NCI-H2081 treated with DMSO at 0.1 percent for 48 hours (cell line): Measurements from ENCODE around the gene MBOAT7.

Source experiments
- DNase-seq: peaks from one replicate; lab custom pipeline; 2025; lab: John Stamatoyannopoulos, UW

The MBOAT7 gene

GRCh38 chr19:54141356-54141755 lies 48.0 kb downstream of the MBOAT7 start:
- DNase-seq: no peak

DNA sequence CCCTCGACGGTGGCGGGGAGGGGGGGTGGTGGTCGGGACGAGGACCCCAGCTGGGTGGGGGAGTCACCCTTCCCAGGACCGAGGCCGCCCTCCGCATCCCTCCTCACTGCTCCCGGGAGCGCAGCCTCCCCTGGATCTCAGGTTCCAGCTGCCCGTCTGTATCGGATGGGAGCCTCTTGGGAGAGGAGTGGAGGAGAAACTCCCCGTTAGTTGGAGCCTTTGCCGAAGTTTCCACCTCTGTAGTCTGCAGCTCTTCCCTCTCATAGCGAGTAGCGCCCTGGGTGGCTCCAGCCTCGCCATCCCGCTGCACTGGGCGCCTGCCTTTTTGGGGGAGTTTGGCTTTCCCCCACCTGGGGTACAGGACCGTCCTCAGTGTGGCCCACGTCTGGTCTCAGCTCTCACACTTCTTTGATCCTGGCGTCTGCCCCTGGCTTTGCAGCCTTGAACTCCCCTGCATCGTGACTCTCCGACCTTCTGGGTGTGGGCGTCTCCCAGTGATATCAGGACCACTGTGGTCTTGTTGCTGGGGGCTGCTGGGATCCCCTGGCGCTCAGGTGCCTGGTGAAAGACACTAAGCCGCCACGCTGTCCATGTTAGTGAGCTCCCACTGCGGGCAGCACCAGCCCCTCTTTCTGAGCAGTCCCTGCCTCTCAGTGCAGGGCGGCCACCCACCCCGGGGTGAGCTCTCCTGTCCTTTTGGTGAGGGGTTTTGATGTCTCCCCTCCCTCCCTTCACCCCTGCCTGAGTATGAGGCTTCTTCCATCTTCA lies 50.7 kb downstream of the MBOAT7 start:
- no peak for DNase-seq

GRCh38 chr19:54137699-54138488 lies 51.5 kb downstream of the MBOAT7 start, which contains the start of gene CNOT3:
Gene CNOT3, plus strand, starts transcription at chr19:54137762. Its CDS starts 5,217 bp downstream, at chr19:54142979.
- DNase-seq: no peak

- DNase-seq: peak; percentile 99
Observed at GRCh38 chr19:54136864-54137698, 52.3 kb downstream of the MBOAT7 start.

DNA sequence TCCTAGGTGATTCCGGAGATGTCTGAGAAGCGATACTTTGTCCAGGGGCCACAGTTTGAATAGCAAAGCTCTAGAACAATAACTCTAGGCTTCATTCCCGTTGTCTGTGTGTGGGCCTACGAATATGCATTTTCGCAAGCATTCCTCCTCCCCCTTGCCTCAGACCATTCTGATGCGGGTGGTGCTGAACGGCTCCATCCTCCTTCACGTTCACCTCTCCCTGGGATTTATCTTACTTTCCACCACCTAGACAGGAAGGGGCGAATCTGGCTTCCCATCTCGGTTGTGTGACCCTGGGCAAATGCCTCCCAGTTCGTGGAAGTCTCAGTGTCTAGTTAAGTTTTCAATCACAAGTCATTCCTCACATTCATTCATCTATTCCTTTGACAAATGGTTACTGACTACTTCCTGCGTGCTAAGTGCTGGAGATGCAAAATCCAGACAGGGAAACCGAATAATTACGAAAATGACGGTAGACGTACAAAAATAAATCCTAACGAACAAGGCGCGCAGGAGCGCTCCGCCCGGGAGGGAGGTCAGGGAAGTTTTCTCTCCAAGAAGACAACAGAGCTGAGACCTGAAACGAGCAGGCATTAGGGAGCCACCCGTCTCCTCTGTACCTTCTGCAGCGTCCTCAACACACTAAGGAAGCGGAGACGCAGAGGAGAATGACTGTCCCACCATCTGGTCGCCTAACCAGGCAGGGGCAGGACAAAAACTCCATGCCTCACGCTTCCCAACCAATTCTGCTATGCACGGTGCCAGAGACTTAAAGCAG lies 53.1 kb downstream of the MBOAT7 start:
- no peak for DNase-seq

DNA sequence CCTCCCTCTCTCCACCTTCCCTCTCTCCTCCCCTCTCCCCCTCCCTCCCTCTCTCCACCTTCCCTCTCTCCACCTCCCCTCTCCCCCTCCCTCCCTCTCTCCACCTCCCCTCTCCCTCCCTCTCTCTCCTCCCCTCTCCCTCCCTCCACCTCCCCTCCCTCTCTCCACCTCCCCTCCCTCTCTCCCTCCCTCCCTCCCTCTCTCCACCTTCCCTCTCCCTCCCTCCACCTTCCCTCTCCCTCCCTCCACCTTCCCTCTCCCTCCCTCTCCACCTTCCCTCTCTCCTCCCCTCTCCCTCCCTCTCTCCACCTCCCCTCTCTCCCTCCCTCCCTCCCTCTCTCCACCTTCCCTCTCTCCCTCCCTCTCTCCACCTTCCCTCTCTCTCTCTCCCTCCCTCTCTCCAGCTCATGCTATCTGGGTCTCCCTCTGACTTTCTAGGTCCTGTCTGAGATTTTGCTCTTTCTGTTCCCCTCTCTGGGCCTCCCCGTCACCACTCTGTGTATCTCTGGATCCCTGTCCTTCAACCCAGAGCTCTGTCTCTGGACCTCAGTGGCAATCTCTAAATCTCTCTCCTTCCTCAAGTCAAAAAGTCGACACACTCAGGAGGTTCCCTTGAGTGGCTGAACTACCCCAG lies 55.3 kb downstream of the MBOAT7 start:
- DNase-seq: no peak

GRCh38 chr19:54133312-54133956 lies 55.9 kb downstream of the MBOAT7 start:
- no peak for DNase-seq

DNA sequence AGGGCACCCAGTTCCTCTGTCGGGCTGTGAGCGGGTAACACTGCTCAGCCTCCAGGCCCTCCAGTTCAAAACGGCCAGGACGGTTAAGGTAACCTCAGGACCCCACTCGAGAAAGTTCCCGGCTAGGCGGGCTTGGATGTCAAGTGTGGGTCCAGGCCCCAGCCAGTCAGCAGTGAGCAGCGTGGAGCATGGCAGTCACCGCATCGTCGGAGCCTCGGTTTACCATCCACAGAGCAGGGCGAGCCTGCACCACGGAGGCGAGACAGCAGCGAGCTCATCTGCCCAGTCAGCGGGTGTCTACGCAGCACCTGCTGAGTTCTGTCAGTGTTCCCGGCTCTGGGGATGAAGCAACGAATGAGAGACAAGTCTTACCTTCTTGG lies 59.8 kb downstream of the MBOAT7 start:
- DNase-seq: no peak

DNA sequence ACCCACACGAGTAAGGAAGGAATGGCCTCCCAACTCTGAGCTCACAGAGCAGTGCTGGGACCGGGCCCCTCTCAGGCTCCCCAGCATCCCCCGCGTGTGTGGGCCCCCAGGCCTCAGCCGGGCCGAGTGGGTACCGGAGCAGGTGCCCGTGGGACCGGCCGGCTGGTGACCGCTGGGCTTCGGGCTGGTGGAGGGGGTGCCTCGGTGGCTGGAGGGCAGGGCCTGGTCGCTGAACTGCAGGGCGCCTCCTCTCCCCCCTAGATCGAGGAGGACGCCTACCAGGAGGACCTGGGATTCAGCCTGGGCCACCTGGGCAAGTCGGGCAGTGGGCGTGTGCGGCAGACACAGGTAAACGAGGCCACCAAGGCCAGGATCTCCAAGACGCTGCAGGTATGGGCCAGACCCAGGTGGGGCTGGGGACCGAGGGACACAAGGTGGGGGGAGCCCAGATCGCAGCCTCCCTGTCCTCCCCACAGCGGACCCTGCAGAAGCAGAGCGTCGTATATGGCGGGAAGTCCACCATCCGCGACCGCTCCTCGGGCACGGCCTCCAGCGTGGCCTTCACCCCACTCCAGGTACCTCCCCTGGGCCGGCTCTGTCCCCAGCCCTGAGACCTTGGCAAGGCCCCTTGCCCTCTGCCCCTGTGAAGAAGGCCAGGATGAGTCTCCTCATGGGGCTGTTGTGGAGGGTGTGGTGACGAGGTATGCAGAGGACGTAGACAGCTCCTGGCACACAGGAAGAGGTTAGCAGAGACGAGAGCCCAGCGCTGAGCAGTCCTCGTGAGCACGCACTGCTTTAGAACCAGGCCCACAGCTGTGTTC lies 60.4 kb downstream of the MBOAT7 start:
- no peak for DNase-seq

- no peak for DNase-seq
Observed at GRCh38 chr19:54128441-54128725, 61.0 kb downstream of the MBOAT7 start.

GRCh38 chr19:54127688-54128440 lies 61.5 kb downstream of the MBOAT7 start:
- no peak for DNase-seq

DNA sequence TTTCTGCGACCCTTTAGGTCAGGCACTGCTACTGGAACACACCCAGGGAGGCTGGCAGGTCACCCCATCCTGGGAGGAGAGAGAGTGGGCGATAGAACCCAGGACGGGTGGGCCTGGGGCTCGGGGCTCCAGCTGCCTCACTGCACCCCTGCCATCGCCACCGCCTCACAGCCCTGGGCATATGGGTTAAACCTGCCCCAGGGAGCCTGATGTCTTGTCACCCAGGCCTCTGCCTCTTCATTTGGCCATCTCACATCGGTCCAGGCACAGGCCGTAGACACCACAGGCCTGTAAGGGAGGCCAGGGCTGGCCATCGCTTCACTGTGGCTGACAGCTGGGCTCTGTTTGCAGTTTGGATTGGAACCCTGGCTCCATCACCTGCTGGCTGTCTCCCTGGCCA lies 63.7 kb downstream of the MBOAT7 start:
- no peak for DNase-seq

DNA sequence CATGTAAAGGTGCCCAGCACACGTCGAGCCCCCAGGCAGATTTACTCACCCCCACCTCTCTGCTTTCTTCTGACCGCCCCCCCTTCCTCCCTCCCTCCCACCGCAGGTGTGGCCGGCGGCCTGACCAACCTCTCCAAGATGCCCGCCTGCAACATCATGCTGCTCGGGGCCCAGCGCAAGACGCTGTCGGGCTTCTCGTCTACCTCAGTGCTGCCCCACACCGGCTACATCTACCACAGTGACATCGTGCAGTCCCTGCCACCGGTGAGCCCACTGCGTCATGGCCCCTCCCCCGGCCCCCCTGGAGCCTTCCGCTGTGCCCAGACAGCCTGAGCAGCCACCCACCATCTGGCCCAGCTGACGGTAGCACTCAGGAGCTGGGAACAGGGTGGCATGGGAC lies 65.0 kb downstream of the MBOAT7 start:
- DNase-seq: no peak

DNA sequence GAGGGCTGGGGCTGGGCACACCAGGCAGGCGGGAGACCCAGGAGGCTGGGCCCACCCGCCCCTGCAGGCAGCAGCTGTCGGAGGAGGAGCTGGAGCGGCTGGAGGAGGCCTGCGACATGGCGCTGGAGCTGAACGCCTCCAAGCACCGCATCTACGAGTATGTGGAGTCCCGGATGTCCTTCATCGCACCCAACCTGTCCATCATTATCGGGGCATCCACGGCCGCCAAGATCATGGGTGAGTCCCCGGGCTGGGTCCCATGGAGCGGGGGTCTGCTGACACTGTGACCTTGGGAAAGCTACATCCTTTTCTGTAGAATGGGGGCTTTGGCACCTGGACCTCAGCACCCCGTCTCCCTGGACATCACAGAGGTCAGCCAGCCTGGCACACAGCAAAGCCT lies 65.7 kb downstream of the MBOAT7 start:
- no peak for DNase-seq
